Non-pigmented ciliary epithelial cell (primary cell): ENCODE results near the gene HELZ.
"Not testable (repeated sequence)": the region's sequence is repeated elsewhere in the genome, so short reads cannot be mapped to it uniquely, and the experiment has no call there.

ENCODE experiments used
- DNase-seq: peaks from one replicate; pipeline ENCODE4 v3.0.0-alpha.2; 2010; ENCODE audit warnings: low read depth

HELZ gene

GRCh38 chr17:67139784-67140665, 105.0 kb downstream of the HELZ start:
- no peak for DNase-seq

GRCh38 chr17:67139289-67139688, 105.7 kb downstream of the HELZ start:
- DNase-seq, result no peak

- DNase-seq, result no peak
These were observed 106.6 kb downstream of the HELZ start for GRCh38 chr17:67138392-67138791.

- no peak for DNase-seq
These were observed 107.1 kb downstream of the HELZ start for GRCh38 chr17:67137860-67138259.

GRCh38 chr17:67137026-67137370, 108.0 kb downstream of the HELZ start:
- DNase-seq, result no peak

- no peak for DNase-seq
These were observed 108.6 kb downstream of the HELZ start for GRCh38 chr17:67136191-67137025.

- no peak for DNase-seq
These were observed 111.8 kb downstream of the HELZ start for GRCh38 chr17:67133161-67133560.

- DNase-seq, result no peak
These were observed 112.6 kb downstream of the HELZ start for GRCh38 chr17:67132366-67132765.

GRCh38 chr17:67130768-67131167, 114.2 kb downstream of the HELZ start:
- no peak for DNase-seq

GRCh38 chr17:67129283-67129682, 115.7 kb downstream of the HELZ start:
- DNase-seq, result no peak

GRCh38 chr17:67128700-67129099, 116.3 kb downstream of the HELZ start:
- DNase-seq, result no peak

GRCh38 chr17:67127925-67128324, 117.1 kb downstream of the HELZ start:
- DNase-seq, result no peak

GRCh38 chr17:67126983-67127382, 118.0 kb downstream of the HELZ start:
- DNase-seq, result no peak

GRCh38 chr17:67126543-67126942, 118.5 kb downstream of the HELZ start:
- not testable (repeated sequence) for DNase-seq

GRCh38 chr17:67125924-67126323, 119.1 kb downstream of the HELZ start:
- no peak for DNase-seq

- no peak for DNase-seq
These were observed 119.6 kb downstream of the HELZ start for GRCh38 chr17:67125417-67125816.

- DNase-seq, result no peak
These were observed 120.4 kb downstream of the HELZ start for GRCh38 chr17:67124450-67125148.

- DNase-seq, result no peak
These were observed 121.3 kb downstream of the HELZ start for GRCh38 chr17:67123699-67124098.

GRCh38 chr17:67121316-67121891, 123.6 kb downstream of the HELZ start:
- DNase-seq, result no peak

- no peak for DNase-seq
These were observed 125.9 kb downstream of the HELZ start for GRCh38 chr17:67119102-67119501.

GRCh38 chr17:67116045-67116575, 128.9 kb downstream of the HELZ start:
- DNase-seq, result no peak

GRCh38 chr17:67115401-67115800, 129.6 kb downstream of the HELZ start:
- no peak for DNase-seq
